NCI-H510A (cell line): ENCODE data around the gene CELA2A.
"Not testable (repeated sequence)": the region's sequence is repeated elsewhere in the genome, so short reads cannot be mapped to it uniquely, and the experiment has no call there.

Source experiments
- DNase-seq: peaks from one replicate; lab custom pipeline; 2025; lab: John Stamatoyannopoulos, UW

CELA2A gene

GRCh38 chr1:15468145-15468544 is 11.6 kb downstream of the CELA2A start:
- DNase-seq: no peak

DNA sequence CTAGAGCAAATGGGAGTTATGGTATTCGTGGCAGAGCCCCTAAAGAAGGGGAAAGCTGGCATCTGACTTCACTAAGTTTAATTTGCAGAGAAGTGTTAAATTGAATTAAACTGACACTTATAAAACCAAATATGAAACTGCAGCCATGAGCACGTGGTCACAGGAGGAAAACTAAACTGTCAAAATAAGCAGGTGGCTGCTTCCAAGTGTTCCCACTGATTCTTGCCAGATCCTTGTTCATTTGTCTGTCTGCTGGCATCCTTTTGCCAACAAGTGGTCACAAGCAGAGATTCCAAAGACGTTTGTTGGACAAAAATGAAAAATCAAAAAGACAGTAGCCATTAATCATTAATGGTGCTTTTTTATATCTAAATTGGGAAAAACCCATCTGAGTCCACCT is 12.8 kb downstream of the CELA2A start:
- DNase-seq: no peak

DNA sequence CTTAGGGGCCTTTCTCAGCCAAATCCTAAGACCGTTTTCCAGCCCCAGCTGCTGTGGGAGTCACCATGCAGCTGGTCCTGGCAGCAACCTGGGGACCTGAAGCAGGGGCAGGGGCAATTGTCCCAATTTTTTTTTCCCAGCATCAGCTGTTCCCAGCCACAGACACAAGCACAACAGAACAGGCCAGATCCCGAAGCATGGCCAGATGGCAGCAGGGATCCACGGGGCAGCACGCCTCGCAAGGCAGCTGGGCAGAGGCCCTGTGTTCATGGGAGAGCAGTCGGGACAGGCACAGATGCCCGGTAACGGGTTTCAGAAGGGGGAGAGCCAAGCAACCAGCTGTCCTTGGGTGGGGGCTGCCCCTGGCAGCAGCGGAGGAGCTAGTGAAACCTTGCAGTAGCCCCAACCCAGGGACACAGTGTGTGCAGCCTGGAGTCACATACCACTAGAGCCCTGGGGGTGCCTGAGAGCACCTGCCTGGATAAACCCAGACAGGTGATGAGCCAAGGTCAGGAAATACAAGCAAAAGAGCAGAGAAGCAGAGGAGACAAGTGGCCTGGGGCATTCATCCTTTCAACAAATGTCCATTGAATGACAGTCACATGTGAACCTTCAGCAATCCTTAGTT is 13.4 kb downstream of the CELA2A start:
- DNase-seq: not testable (repeated sequence)

DNA sequence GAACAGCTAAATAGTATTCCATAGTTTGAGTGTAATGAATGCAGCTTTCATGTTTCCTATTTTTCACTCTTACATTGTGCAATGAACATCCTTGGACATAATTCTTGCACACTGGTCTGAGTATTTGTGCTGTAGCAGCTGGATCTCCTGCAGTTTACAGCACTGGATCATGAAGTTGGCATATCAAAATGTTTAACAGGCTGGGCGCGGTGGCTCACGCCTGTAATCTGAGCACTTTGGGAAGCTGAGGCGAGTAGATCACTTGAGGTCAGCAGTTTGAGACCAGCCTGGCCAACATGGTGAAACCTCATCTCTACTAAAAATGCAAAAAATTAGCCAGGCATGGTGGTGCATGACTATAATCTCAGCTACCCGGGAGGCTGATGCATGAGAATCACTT is 14.5 kb downstream of the CELA2A start:
- DNase-seq: not testable (repeated sequence)

- not testable (repeated sequence) for DNase-seq
Measured at GRCh38 chr1:15471723-15472122, 15.2 kb downstream of the CELA2A start.

DNA sequence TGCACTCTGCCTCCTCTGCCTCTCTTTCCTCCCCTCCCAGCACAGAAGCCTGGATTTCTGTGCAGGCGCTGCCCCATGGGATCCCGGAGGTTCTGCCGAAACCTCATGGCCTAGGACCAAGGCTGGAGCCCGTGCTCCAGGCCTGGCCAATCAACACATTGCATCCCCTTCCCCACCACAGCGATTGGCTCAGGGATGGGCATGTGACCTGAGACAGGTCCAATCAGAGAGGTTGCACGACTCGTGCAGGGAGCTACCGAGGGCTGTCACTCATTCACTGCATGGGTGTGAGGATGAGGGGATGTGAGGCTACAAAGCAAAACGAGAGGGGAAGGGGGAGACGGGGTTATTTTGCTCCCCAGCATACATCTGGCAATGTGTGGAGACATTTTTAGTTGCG is 16.1 kb downstream of the CELA2A start:
- DNase-seq: no peak

DNA sequence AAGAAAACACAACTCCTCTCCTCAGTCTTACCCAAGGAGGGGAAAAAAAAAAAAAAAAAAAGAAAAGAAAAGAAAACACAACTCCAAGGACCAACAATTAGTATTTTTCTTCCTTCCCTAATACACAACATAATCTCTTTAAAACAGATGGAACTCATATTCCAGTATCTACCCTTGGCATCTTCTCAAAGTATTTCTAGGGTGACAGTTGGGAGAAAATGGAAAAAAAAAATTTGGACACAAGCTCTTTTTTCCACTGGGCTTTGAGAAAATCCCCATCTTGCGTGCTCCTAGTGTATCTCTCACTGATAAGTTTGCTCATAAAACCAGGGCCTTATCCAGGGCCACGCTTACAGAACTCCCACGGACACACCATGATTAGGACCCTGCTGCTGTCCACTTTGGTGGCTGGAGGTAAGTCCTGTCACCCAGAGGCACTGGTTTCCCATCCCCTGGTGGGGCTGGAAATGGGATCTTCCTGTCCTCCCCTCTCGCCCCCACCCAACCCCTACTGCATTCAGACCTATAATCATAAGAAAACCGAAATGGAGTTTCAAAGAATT is 19.3 kb downstream of the CELA2A start, which contains the start of gene CELA2B:
Gene CELA2B (plus strand): TSS at position 353 of the 563 bp plus-strand sequence. CDS start 22 bp downstream, at position 375.
- DNase-seq: no peak

GRCh38 chr1:15476927-15477326 is 20.4 kb downstream of the CELA2A start:
- no peak for DNase-seq

DNA sequence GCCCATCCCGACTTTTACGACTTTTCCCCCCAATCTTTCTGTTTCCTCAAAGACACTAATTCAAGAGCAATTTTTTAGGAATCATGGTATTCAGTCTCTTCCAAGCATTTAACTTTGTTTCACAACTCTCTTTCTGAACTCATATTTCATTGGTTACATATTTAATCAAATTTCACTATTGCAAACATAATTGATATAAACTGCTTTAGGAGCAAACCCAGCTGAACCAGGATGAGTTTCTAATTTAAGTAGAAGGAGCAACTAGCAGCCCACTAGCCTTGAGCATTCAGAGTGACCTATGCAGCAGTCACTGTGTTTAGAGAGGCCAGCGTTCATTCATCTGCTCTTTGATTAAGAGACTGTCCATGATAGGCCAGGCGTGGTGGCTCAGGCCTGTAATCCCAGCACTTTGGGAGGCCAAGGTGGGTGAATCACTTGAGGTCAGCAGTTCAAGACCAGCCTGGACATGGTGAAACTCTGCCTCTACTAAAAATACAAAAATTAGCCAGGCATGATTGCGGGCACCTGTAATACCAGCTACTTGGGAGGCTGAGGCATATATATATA is 21.2 kb downstream of the CELA2A start:
- no peak for DNase-seq

DNA sequence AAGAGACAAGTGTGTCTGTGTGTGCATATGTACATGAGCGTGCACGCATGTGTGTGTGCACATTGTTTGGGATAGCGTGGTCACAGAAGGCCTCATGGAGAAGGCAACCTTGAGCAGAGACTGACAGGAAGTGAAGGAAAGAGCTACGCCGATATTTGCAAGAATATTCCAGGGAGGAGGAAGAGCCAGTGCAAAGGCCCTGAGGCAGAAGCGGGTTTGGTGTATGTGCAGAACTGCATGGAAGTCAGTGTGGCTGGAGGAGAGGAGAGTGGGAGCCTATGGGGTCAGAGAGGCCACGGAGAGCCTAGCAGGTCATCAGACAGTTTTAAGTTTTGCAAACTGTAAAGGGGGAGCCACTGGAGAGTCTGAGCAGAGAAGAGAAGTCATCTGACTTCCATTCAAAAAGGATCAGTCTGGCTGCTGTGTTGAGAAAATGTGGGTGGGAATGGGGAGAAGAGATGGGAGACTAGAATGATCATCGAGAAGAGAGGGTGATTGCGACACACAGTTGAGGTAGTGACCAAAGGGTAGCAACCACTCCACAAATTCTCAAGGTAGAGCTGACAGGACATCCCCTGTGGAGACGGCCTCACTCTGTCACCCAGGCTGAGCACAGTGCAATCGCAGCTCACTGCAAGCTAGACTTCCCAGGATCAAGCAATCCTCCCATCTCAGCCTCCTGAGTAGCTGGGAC is 23.3 kb downstream of the CELA2A start:
- DNase-seq: no peak

- DNase-seq: not testable (repeated sequence)
Measured at GRCh38 chr1:15482455-15482854, 25.9 kb downstream of the CELA2A start.

GRCh38 chr1:15482983-15483543 is 26.5 kb downstream of the CELA2A start:
- not testable (repeated sequence) for DNase-seq

- no peak for DNase-seq
Measured at GRCh38 chr1:15483971-15484370, 27.4 kb downstream of the CELA2A start.

- DNase-seq: not testable (repeated sequence)
Measured at GRCh38 chr1:15484443-15484842, 27.9 kb downstream of the CELA2A start.

DNA sequence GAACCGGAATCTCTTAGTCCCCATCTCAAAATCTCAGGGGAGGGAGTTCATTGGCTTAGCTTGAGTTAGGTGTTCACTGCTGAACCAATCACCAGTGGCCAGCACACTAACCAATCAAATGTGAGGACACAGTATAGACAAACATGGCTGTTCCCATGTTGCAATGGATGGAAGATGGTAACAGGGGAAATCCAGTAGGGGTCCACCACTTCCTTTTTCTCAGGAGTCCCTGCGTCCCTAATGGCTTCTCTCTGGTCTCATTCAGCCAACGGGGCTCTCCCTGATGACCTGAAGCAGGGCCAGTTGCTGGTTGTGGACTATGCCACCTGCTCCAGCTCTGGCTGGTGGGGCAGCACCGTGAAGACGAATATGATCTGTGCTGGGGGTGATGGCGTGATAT is 29.1 kb downstream of the CELA2A start:
- DNase-seq: no peak

- not testable (repeated sequence) for DNase-seq
Measured at GRCh38 chr1:15486844-15487610, 30.5 kb downstream of the CELA2A start.

DNA sequence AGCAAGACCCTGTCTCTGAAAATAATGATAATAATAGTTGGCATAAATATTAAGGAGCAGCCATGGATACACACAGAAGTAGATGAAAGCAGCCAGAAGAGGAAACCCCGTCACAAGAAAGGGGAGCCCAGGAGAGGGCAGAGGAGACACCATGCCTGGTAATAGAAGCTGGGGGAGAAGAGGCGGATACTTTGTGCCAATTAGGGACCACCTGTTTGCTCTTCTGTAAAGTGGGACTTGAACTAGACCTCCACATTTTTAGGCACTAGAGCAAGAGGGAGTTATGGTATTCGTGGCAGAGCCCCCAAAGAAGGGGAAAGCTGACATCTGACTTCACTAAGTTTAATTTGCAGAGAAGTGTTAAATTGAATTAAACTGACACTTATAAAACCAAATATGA is 31.8 kb downstream of the CELA2A start:
- DNase-seq: no peak

DNA sequence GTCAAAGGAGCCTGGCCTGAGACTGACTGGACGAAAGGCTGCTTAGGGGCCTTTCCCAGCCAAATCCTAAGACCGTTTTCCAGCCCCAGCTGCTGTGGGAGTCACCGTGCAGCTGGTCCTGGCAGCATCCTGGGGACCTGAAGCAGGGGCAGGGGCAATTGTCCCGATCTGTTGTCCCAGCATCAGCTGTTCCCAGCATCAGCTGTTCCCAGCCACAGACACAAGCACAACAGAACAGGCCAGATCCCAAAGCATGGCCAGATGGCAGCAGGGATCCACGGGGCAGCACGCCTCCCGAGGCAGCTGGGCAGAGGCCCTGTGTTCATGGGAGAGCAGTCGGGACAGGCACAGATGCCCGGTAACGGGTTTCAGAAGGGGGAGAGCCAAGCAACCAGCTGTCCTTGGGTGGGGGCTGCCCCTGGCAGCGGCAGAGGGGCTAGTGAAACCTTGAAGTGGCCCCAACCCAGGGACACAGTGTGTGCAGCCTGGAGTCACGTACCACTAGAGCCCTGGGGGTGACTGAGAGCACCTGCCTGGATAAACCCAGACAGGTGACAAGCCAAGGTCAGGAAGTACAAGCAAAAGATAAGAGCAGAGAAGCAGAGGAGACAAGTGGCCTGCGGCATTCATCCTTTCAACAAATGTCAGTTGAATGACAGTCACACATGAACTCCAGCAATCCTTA is 32.7 kb downstream of the CELA2A start:
- DNase-seq: peak; percentile 93

DNA sequence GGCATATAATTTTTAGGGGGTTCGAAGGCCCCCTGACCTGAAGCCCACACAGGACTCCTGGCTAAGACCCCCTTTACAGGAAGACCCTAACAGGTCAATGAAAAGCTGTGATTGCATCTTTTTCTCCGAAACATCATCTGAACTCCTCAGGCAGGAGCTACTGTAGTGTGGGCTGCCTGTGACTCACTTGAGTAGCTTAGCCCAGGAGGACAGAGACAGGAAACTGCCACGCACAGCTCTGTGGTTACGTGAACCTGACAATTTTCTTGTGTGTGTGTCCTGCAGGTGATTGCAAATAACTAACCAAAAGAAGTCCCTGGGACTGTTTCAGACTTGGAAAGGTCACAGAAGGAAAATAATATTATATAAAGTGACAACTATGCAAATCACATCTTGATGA is 34.5 kb downstream of the CELA2A start:
- DNase-seq: not testable (repeated sequence)

GRCh38 chr1:15492596-15492995 is 36.1 kb downstream of the CELA2A start:
- no peak for DNase-seq

GRCh38 chr1:15493869-15494390 is 37.4 kb downstream of the CELA2A start:
- DNase-seq: no peak
